Glutamatergic neuron (in vitro differentiated cells): ENCODE data around the gene RUNX3. TPM values are rescaled to one million over a fixed set of nuclear protein-coding genes. Genes with fewer than 3 reads are reported as not detected.

Experiments used
- DNase-seq: peaks from one replicate; pipeline ENCODE4 v3.0.0; 2022
- H3K27ac Mint-ChIP-seq: one replicate; pipeline ENCODE4 v1.8.0; 2020; ENCODE audit warnings: mild to moderate bottlenecking, mixed read lengths, inconsistent platforms; ENCODE audit not compliant: unreplicated experiment
- H3K27me3 Mint-ChIP-seq: one replicate; pipeline ENCODE4 v1.8.0; 2020; ENCODE audit warnings: mild to moderate bottlenecking, moderate library complexity, mixed read lengths, inconsistent platforms; ENCODE audit not compliant: unreplicated experiment
- H3K36me3 Mint-ChIP-seq: one replicate; pipeline ENCODE4 v1.8.0; 2020; ENCODE audit warnings: mild to moderate bottlenecking, mixed read lengths, inconsistent platforms; ENCODE audit not compliant: unreplicated experiment
- H3K4me1 Mint-ChIP-seq: one replicate; pipeline ENCODE4 v1.8.0; 2020; ENCODE audit warnings: mild to moderate bottlenecking, low read depth, mixed read lengths, inconsistent platforms; ENCODE audit not compliant: unreplicated experiment
- H3K4me3 Mint-ChIP-seq: one replicate; pipeline ENCODE4 v1.8.0; 2020; ENCODE audit warnings: mild to moderate bottlenecking, mixed read lengths, inconsistent platforms; ENCODE audit not compliant: unreplicated experiment
- H3K9me3 Mint-ChIP-seq: one replicate; pipeline ENCODE4 v1.8.0; 2020; ENCODE audit warnings: mild to moderate bottlenecking, moderate library complexity, mixed read lengths, inconsistent platforms; ENCODE audit not compliant: unreplicated experiment
- total RNA-seq: library from RNA; stranded (reverse); fragmentation: NEBNext Ultra II Directional; extraction: Animal tissue kit (Norgen Biotek cat#: 25700); gene quantifications from one replicate; pipeline ENCODE4 v1.2.1, GENCODE V29; 2021; ENCODE audit not compliant: unreplicated experiment
- TF ChIP-seq, protein P1 (sequence below): fragments of 200-600 bp; sonication (generic); IDR thresholded peaks from one replicate; pipeline ENCODE4 v1.5.0; 2021; ENCODE audit not compliant: partially characterized antibody, unreplicated experiment

Gene RUNX3
- total RNA-seq, 1 donor from 2014 or later, result 0.15 TPM

DNA sequence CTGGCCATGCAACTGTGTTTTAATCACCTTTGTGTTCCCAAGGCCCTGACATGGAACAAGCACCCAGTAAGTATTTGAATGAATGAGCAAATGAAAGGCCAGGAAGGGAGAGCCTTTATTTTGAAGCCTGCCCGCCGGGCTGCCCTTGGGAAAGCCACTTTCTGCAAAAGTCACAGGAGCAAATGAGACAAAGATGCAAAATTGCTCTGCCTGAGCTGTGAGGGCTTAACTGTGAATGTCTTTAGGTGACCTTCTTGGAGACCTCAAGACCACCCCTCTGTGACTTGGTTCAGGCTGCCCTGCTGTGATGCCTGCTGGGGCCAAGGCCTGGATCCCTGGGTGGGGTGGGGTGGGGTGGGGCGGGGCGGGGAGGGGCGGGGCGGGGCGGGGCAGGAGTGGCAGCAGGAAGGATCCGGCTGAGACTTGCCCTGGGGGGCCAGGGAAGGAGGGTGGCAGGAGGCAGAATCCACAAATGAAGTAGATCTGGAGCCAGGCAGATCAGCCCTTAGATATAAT lies 54.0 kb downstream of the RUNX3 start:
- DNase-seq, result no peak
- TF ChIP-seq, protein P1, sequence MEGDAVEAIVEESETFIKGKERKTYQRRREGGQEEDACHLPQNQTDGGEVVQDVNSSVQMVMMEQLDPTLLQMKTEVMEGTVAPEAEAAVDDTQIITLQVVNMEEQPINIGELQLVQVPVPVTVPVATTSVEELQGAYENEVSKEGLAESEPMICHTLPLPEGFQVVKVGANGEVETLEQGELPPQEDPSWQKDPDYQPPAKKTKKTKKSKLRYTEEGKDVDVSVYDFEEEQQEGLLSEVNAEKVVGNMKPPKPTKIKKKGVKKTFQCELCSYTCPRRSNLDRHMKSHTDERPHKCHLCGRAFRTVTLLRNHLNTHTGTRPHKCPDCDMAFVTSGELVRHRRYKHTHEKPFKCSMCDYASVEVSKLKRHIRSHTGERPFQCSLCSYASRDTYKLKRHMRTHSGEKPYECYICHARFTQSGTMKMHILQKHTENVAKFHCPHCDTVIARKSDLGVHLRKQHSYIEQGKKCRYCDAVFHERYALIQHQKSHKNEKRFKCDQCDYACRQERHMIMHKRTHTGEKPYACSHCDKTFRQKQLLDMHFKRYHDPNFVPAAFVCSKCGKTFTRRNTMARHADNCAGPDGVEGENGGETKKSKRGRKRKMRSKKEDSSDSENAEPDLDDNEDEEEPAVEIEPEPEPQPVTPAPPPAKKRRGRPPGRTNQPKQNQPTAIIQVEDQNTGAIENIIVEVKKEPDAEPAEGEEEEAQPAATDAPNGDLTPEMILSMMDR, result no peak
- Mint-ChIP-seq H3K36me3 (peaks cover 6% of the 10 kb centered on the region), H3K4me1 (peaks cover 2% of the 10 kb centered on the region), H3K9me3 (peaks cover 4% of the 10 kb centered on the region), H3K27ac (no peak overlapping the region), H3K27me3 (no peaks in the 10 kb centered on the region), H3K4me3 (no peak overlapping the region)

DNA sequence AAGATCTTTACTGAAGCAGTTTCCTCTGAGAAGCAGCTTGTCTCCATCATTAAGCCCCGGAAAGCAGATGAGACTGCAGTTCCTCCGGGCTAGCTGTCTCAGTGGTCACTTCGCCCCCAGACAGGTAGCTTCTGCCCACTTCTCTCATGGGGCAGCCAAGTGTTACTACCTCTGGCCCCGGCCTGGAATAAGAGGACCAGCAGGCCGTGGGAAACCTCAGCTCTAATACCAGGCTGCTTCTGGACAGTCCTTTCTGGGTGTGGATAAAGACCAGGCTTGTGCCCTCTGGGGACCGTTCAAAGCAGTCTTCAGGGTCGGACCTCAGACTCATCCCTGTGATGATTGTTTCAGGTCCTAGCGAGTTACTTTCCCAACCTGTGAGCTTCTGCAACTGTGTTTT lies 54.8 kb downstream of the RUNX3 start:
- TF ChIP-seq, protein P1, result no peak
- Mint-ChIP-seq H3K4me3 (no peak overlapping the region), H3K27ac (no peak overlapping the region), H3K36me3 (peaks cover 6% of the 10 kb centered on the region), H3K27me3 (no peaks in the 10 kb centered on the region), H3K4me1 (peaks cover 2% of the 10 kb centered on the region), H3K9me3 (peaks cover 3% of the 10 kb centered on the region)
- DNase-seq, result no peak

DNA sequence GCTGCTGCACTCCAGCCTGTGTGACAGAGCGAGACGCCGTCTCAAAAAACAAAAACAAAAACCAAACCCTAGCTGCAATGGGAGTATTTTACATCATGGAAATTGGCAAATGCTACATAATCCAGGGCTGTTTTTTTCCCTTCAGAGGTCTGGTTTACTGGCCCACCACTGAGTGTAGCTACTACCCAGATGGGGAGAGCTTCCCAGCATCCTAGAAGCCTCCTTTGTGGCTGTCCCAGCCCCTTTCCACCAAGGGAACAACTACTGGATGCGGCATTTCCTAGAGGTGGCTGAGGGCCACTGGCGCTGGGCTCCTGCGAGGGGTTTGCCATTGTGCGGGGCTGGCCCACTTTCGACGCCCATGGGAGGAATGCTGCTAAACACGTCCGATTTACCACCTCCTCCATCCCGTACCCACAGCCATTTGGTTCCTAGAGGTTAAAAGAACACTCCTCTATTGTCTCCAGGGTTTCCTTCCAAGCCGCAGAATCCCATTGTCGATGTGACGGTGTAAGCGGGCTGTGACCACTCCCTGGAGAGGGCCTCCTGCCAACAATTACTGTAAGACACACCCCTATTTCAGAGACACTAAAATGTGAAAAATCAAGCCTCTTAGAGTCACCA lies 55.4 kb downstream of the RUNX3 start:
- peaks cover under 1% of the 10 kb centered on the region for H3K36me3 Mint-ChIP-seq
- no peak overlapping the region for H3K4me3 Mint-ChIP-seq
- H3K4me1 Mint-ChIP-seq, result peaks cover 2% of the 10 kb centered on the region
- DNase-seq, result no peak
- H3K27me3 Mint-ChIP-seq, result no peaks in the 10 kb centered on the region
- H3K27ac Mint-ChIP-seq, result no peak overlapping the region
- TF ChIP-seq, protein P1, result no peak
- H3K9me3 Mint-ChIP-seq, result no peaks in the 10 kb centered on the region

- Mint-ChIP-seq H3K4me1 (peaks cover 2% of the 10 kb centered on the region), H3K36me3 (no peaks in the 10 kb centered on the region), H3K4me3 (no peak overlapping the region), H3K9me3 (no peaks in the 10 kb centered on the region), H3K27ac (no peak overlapping the region), H3K27me3 (no peaks in the 10 kb centered on the region)
- no peak for DNase-seq
- TF ChIP-seq, protein P1, result no peak
These were observed 56.0 kb downstream of the RUNX3 start for GRCh38 chr1:24874056-24874455.

GRCh38 chr1:24873148-24873547 lies 56.9 kb downstream of the RUNX3 start:
- TF ChIP-seq, protein P1, result no peak
- no peak for DNase-seq
- H3K27ac Mint-ChIP-seq, result no peak overlapping the region
- no peaks in the 10 kb centered on the region for H3K9me3 Mint-ChIP-seq
- H3K4me3 Mint-ChIP-seq, result no peak overlapping the region
- no peaks in the 10 kb centered on the region for H3K36me3 Mint-ChIP-seq
- peaks cover 2% of the 10 kb centered on the region for H3K4me1 Mint-ChIP-seq
- H3K27me3 Mint-ChIP-seq, result no peaks in the 10 kb centered on the region
